Mesendoderm (in vitro differentiated cells): ENCODE measurements around the gene DESI2.

Experiments
- DNase-seq: peaks from one replicate; pipeline ENCODE4 v3.0.0; 2013
- H2AK5ac ChIP-seq: 2 replicates; pipeline ENCODE4 v1.6.1; 2013; ENCODE audit warnings: low read length, inconsistent platforms
- H2BK120ac ChIP-seq: 2 replicates; pipeline ENCODE4 v1.6.1; 2013; ENCODE audit warnings: low read depth, mild to moderate bottlenecking, low read length, moderate library complexity, mixed read lengths
- H2BK15ac ChIP-seq: replicated peaks from 2 replicates; pipeline ENCODE4 v1.6.1; 2013; ENCODE audit warnings: low read depth, mild to moderate bottlenecking, moderate library complexity
- H2BK5ac ChIP-seq: 2 replicates; pipeline ENCODE4 v1.6.1; 2013; ENCODE audit warnings: low read length, inconsistent platforms
- H3K18ac ChIP-seq: 2 replicates; pipeline ENCODE4 v1.6.1; 2013; ENCODE audit warnings: mild to moderate bottlenecking, low read length, mixed read lengths
- H3K23ac ChIP-seq: one replicate; pipeline ENCODE4 v1.6.1; 2013; ENCODE audit warnings: low read length
- H3K27ac ChIP-seq: 2 replicates; pipeline ENCODE4 v1.5.1; 2013; ENCODE audit warnings: low read depth, mild to moderate bottlenecking, inconsistent platforms, low read length, moderate library complexity
- H3K27me3 ChIP-seq: 2 replicates; pipeline ENCODE4 v1.6.1; 2013; ENCODE audit warnings: low read length, control low read depth, mild to moderate bottlenecking, inconsistent platforms; ENCODE audit not compliant: insufficient read depth, poor library complexity
- H3K36me3 ChIP-seq: 2 replicates; pipeline ENCODE4 v1.6.1; 2013; ENCODE audit warnings: low read length, inconsistent platforms; ENCODE audit not compliant: control insufficient read depth, insufficient read depth
- H3K4ac ChIP-seq: one replicate; pipeline ENCODE4 v1.6.1; 2013; ENCODE audit warnings: low read depth, mild to moderate bottlenecking, low read length, moderate library complexity
- H3K4me1 ChIP-seq: 2 replicates; pipeline ENCODE4 v1.6.1; 2013; ENCODE audit warnings: low read depth, low read length, inconsistent platforms; ENCODE audit not compliant: control insufficient read depth
- H3K4me2 ChIP-seq: 2 replicates; pipeline ENCODE4 v1.6.1; 2013; ENCODE audit warnings: low read length
- H3K4me3 ChIP-seq: 2 replicates; pipeline ENCODE4 v1.5.1; 2013; ENCODE audit warnings: mild to moderate bottlenecking, low read length
- H3K56ac ChIP-seq: one replicate; pipeline ENCODE4 v1.6.1; 2013; ENCODE audit warnings: low read length
- H3K79me1 ChIP-seq: 2 replicates; pipeline ENCODE4 v1.6.1; 2013; ENCODE audit warnings: low read length, inconsistent platforms
- H3K79me2 ChIP-seq: 2 replicates; pipeline ENCODE4 v1.6.1; 2013; ENCODE audit warnings: mild to moderate bottlenecking, low read length; ENCODE audit not compliant: control insufficient read depth, insufficient read depth
- H3K9ac ChIP-seq: 2 replicates; pipeline ENCODE4 v1.6.1; 2013; ENCODE audit warnings: low read length, inconsistent platforms
- H4K5ac ChIP-seq: one replicate; pipeline ENCODE4 v1.6.1; 2013; ENCODE audit warnings: low read length
- H4K8ac ChIP-seq: one replicate; pipeline ENCODE4 v1.6.1; 2013; ENCODE audit warnings: low read depth, mild to moderate bottlenecking, control low read depth, low read length, moderate library complexity
- WGBS: extraction: QIAGEN DNeasy Blood & Tissue Kit; methylation state at CpG from one replicate; pipeline ENCODE4 v1.1.7; 2013; ENCODE audit warnings: low lambda C conversion rate, missing lambda C conversion rate; ENCODE audit not compliant: insufficient coverage; ENCODE audit errors: extremely low coverage; 5-methylcytosine and 5-hydroxymethylcytosine counted together

The DESI2 gene

DNA sequence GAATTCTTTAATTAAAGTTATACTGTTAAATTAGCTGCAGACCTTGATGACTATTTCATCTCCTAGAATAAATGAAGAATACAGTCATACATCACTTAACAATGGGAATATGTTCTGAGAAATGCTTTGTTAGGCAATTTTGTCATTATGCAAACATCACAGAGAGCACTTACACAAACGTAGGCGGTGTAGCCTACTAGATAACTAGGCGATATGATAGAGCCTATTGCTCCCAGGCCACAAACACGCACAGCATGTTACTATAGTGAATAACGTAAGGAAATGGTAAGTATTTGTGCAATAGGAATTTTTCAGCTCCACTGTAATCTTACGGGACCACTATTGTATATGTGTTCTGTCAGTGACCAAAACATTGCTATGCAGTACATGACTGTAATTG lies 37.6 kb upstream of the DESI2 start:
- Histone ChIP-seq H3K79me2 (no peaks in the 10 kb centered on the region), H4K5ac (no peak overlapping the region), H3K36me3 (no peaks in the 10 kb centered on the region), H3K27ac (no peak overlapping the region), H3K18ac (no peak overlapping the region), H2BK120ac (no peak overlapping the region), H3K56ac (no peak overlapping the region), H3K4me1 (no peaks in the 10 kb centered on the region), H3K79me1 (no peaks in the 10 kb centered on the region), H4K8ac (no peak overlapping the region), H3K9ac (no peak overlapping the region), H2AK5ac (no peak overlapping the region), H2BK15ac (no peak overlapping the region), H3K27me3 (no peaks in the 10 kb centered on the region), H3K23ac (no peak overlapping the region), H2BK5ac (no peak overlapping the region), H3K4me2 (no peak overlapping the region), H3K4ac (no peak overlapping the region), H3K4me3 (no peak overlapping the region)
- WGBS: no CpG with 5 or more reads among the region's 6 CpGs
- no peak for DNase-seq

DNA sequence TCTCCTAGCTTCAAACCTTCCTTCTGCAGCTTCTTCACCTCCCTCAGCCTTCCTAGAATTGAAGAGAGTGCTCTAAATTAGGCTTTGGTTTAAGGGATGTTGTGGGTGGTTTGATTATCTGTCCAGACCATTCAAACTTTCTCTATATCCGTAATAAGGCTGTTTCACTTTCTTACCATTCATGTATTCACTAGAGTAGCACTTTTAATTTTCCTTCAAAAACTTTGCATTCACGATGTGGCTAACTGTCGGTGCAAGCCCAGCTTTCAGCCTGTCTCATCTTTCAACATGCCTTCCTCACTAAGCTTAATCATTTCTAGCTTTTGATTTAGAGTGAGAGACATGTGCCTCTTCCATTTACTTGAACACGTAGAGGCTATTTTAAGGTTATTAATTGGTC lies 26.2 kb upstream of the DESI2 start:
- no peak overlapping the region for H3K9ac ChIP-seq
- H3K18ac ChIP-seq: no peak overlapping the region
- no peak overlapping the region for H2AK5ac ChIP-seq
- H2BK15ac ChIP-seq: no peak overlapping the region
- H3K27me3 ChIP-seq: no peaks in the 10 kb centered on the region
- no peaks in the 10 kb centered on the region for H3K79me1 ChIP-seq
- H3K4me1 ChIP-seq: no peaks in the 10 kb centered on the region
- H3K23ac ChIP-seq: no peak overlapping the region
- H2BK5ac ChIP-seq: no peak overlapping the region
- no peak overlapping the region for H3K56ac ChIP-seq
- H3K79me2 ChIP-seq: no peaks in the 10 kb centered on the region
- no peak overlapping the region for H3K4me2 ChIP-seq
- H3K36me3 ChIP-seq: no peaks in the 10 kb centered on the region
- H4K8ac ChIP-seq: no peak overlapping the region
- no peak overlapping the region for H2BK120ac ChIP-seq
- no peak for DNase-seq
- no peak overlapping the region for H4K5ac ChIP-seq
- H3K4ac ChIP-seq: no peak overlapping the region
- H3K4me3 ChIP-seq: no peak overlapping the region
- H3K27ac ChIP-seq: no peak overlapping the region
- WGBS: no CpG with 5 or more reads among the region's 4 CpGs

DNA sequence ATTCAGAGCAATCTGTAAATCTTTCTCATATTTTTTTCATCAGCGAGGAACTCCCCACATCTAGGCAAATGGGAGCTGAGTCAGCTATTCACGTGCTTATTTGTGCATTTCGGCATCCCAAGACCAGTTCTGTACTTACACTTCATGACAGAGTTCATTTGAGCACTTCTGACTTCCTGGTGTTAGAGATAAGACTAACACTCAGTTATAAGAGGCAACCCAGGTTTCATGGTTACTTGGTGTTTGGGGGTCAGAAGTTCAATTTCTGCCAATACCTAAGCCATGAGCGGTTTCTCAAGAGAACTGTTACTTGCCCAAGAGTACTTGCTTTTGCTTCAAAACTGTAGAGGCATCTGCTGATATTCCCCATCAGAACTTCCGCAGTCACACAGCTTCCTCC lies 24.1 kb upstream of the DESI2 start:
- H3K23ac ChIP-seq: no peak overlapping the region
- no peaks in the 10 kb centered on the region for H3K79me2 ChIP-seq
- H4K8ac ChIP-seq: no peak overlapping the region
- no peaks in the 10 kb centered on the region for H3K79me1 ChIP-seq
- no peak for DNase-seq
- H3K27me3 ChIP-seq: no peaks in the 10 kb centered on the region
- H4K5ac ChIP-seq: no peak overlapping the region
- no peak overlapping the region for H3K56ac ChIP-seq
- no peak overlapping the region for H2BK15ac ChIP-seq
- no peak overlapping the region for H3K4me3 ChIP-seq
- no peak overlapping the region for H3K4ac ChIP-seq
- no peak overlapping the region for H3K27ac ChIP-seq
- no peaks in the 10 kb centered on the region for H3K4me1 ChIP-seq
- WGBS: no CpG with 5 or more reads among the region's 5 CpGs
- no peak overlapping the region for H3K9ac ChIP-seq
- H3K36me3 ChIP-seq: no peaks in the 10 kb centered on the region
- H2BK120ac ChIP-seq: no peak overlapping the region
- no peak overlapping the region for H3K4me2 ChIP-seq
- no peak overlapping the region for H2AK5ac ChIP-seq
- H2BK5ac ChIP-seq: no peak overlapping the region
- no peak overlapping the region for H3K18ac ChIP-seq

DNA sequence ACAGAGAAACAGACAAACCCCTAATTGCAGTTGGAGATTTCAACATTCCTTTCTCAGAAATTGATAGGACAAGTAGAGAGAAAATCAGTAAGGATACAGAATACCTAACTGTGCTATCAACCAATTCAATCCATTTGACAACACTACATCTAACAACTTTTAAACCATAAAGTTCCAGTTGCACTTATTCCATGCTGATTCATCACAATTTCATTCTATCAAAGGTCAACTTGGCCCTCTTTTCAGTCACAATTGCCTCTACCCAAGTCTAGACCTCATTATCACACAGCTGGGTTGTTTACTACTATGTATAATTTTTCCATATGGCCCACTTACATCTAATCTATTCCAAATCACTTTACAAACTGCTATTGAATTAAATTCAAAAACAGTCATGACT lies 19.8 kb upstream of the DESI2 start:
- Histone ChIP-seq H2BK5ac (no peak overlapping the region), H2BK15ac (no peak overlapping the region), H3K79me1 (no peaks in the 10 kb centered on the region), H3K9ac (no peak overlapping the region), H3K4me2 (no peak overlapping the region), H3K4ac (no peak overlapping the region), H3K23ac (no peak overlapping the region), H3K4me3 (no peak overlapping the region), H3K79me2 (no peaks in the 10 kb centered on the region), H3K4me1 (no peaks in the 10 kb centered on the region), H2AK5ac (no peak overlapping the region), H3K56ac (no peak overlapping the region), H3K27ac (no peak overlapping the region), H3K36me3 (no peaks in the 10 kb centered on the region), H4K8ac (no peak overlapping the region), H3K18ac (no peak overlapping the region), H4K5ac (no peak overlapping the region), H2BK120ac (no peak overlapping the region), H3K27me3 (no peaks in the 10 kb centered on the region)
- no peak for DNase-seq

DNA sequence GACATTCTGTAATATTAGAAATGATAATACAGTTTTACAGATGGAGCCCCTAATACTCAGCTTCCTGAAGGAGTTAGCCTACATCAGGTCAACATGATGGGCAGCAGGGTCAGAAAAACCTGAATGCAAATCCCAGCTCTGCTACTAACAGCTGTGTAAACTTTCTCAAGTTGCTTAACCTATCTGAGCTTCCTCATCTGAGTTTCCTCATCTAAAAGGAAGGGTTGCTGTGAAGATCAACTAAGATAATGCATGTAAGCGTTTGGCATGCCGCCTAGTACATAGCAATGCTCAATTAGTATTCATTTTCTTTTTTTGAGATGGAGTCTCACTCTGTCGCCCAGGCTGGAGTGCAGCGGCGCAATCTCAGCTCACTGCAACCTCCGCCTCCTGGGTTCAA lies 18.4 kb upstream of the DESI2 start:
- DNase-seq: no peak
- Histone ChIP-seq H3K4me2 (no peak overlapping the region), H3K79me1 (no peaks in the 10 kb centered on the region), H3K56ac (no peak overlapping the region), H3K27me3 (no peaks in the 10 kb centered on the region), H3K27ac (no peak overlapping the region), H2BK5ac (no peak overlapping the region), H3K18ac (no peak overlapping the region), H2BK15ac (no peak overlapping the region), H3K9ac (no peak overlapping the region), H2BK120ac (no peak overlapping the region), H3K4me1 (no peaks in the 10 kb centered on the region), H3K36me3 (no peaks in the 10 kb centered on the region), H3K79me2 (no peaks in the 10 kb centered on the region), H2AK5ac (no peak overlapping the region), H3K23ac (no peak overlapping the region), H3K4ac (no peak overlapping the region), H4K8ac (no peak overlapping the region), H4K5ac (no peak overlapping the region), H3K4me3 (no peak overlapping the region)
- WGBS: no CpG with 5 or more reads among the region's 6 CpGs

DNA sequence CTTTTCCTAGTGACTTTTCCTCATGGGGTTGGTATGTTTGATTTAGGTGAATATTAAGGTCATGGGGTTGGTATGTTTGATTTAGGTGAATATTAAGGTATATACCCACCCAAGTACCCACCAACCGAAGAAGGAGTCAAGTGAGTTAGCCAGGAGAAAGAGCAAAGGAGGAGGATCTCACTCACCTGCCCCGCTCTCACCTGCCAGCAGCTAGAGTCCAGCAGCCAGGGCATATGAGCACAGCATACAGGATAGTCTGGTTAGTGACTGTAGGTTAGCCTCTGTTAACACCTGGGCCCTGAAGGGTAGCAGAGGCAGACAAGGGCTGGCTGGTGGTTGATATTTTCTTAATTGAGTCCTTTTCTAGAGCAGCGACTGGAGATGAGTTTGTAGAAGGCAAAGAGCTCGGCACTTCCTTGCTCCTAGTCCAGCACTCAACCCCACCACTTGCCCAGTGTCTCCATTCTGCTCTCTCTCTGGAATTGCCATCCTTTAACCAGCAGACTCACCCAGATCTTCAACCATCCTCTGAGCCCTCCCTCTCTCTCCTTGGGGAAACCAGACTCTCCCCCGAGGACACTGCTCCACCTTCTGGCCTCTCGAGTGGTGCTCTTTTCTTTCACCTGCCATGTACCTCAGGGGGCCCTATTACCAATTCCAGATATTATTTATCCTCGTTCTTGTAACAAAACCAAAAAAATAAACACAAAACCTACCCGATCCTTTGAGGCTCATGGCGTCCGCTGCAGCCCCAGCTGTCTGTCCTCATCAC lies 16.3 kb upstream of the DESI2 start:
- Histone ChIP-seq H3K36me3 (no peaks in the 10 kb centered on the region), H2BK5ac (no peak overlapping the region), H3K4me1 (no peaks in the 10 kb centered on the region), H2BK15ac (no peak overlapping the region), H3K79me1 (no peaks in the 10 kb centered on the region), H3K18ac (no peak overlapping the region), H3K56ac (no peak overlapping the region), H3K23ac (no peak overlapping the region), H4K5ac (no peak overlapping the region), H3K4me2 (no peak overlapping the region), H2AK5ac (no peak overlapping the region), H4K8ac (no peak overlapping the region), H3K9ac (no peak overlapping the region), H3K4me3 (no peak overlapping the region), H3K27ac (no peak overlapping the region), H3K4ac (no peak overlapping the region), H2BK120ac (no peak overlapping the region), H3K79me2 (no peaks in the 10 kb centered on the region), H3K27me3 (no peaks in the 10 kb centered on the region)
- peak; percentile 40 for DNase-seq
- no CpG with 5 or more reads among the region's 10 CpGs for WGBS
